HEK293 (cell line): Measurements from ENCODE around the gene DLG2.

Experiments
- CTCF ChIP-seq: fragments of 450-650 bp; formaldehyde crosslinking; IDR thresholded peaks from 2 replicates; pipeline ENCODE4 v1.5.1; 2016; ENCODE audit warnings: missing biosample characterization, missing genetic modification characterization
- TCF7L2 ChIP-seq: IDR thresholded peaks from 2 replicates; pipeline ENCODE4 v1.6.1; 2011; ENCODE audit warnings: low read depth, mild to moderate bottlenecking, inconsistent platforms, low read length, moderate library complexity, borderline replicate concordance
- ZNF10 ChIP-seq: fragments of 450-650 bp; formaldehyde crosslinking; IDR thresholded peaks from 2 replicates; pipeline ENCODE4 v1.5.1; 2017; ENCODE audit warnings: missing biosample characterization, missing genetic modification characterization
- ZNF292 ChIP-seq: fragments of 450-650 bp; formaldehyde crosslinking; IDR thresholded peaks from 2 replicates; pipeline ENCODE4 v1.5.1; 2016; ENCODE audit warnings: low read depth, missing biosample characterization, missing genetic modification characterization, borderline replicate concordance
- ZNF335 ChIP-seq: fragments of 450-650 bp; formaldehyde crosslinking; conservative IDR thresholded peaks from 2 replicates; pipeline ENCODE4 v1.5.1; 2016; ENCODE audit warnings: missing biosample characterization, missing genetic modification characterization
- ZNF341 ChIP-seq: fragments of 450-650 bp; formaldehyde crosslinking; IDR thresholded peaks from 2 replicates; pipeline ENCODE4; 2016; ENCODE audit warnings: low read depth, missing biosample characterization, missing genetic modification characterization
- ZNF510 ChIP-seq: fragments of 450-650 bp; formaldehyde crosslinking; IDR thresholded peaks from 2 replicates; pipeline ENCODE4 v1.5.1; 2018; ENCODE audit warnings: mild to moderate bottlenecking, missing genetic modification characterization, missing biosample characterization; ENCODE audit not compliant: insufficient replicate concordance
- ZNF626 ChIP-seq: fragments of 450-650 bp; sonication (Bioruptor Pico); formaldehyde crosslinking; IDR thresholded peaks from 2 replicates; pipeline ENCODE4 v1.5.1; 2018; ENCODE audit warnings: missing biosample characterization, missing genetic modification characterization, inconsistent platforms
- ZNF692 ChIP-seq: fragments of 450-650 bp; formaldehyde crosslinking; IDR thresholded peaks from 2 replicates; pipeline ENCODE4 v1.5.1; 2016; ENCODE audit warnings: missing biosample characterization, missing genetic modification characterization
- ZNF707 ChIP-seq: fragments of 450-650 bp; formaldehyde crosslinking; IDR thresholded peaks from 2 replicates; pipeline ENCODE4 v1.5.1; 2016; ENCODE audit warnings: missing biosample characterization, missing genetic modification characterization
- ZNF76 ChIP-seq: fragments of 450-650 bp; formaldehyde crosslinking; IDR thresholded peaks from 2 replicates; pipeline ENCODE4; 2016; ENCODE audit warnings: low read depth, missing biosample characterization, missing genetic modification characterization, borderline replicate concordance
- ZNF768 ChIP-seq: fragments of 450-650 bp; formaldehyde crosslinking; IDR thresholded peaks from 2 replicates; pipeline ENCODE4 v1.5.1; 2018; ENCODE audit warnings: missing biosample characterization, mild to moderate bottlenecking, missing genetic modification characterization
- ZNF792 ChIP-seq: fragments of 450-650 bp; formaldehyde crosslinking; IDR thresholded peaks from 2 replicates; pipeline ENCODE4 v1.5.1; 2016; ENCODE audit warnings: missing biosample characterization, missing genetic modification characterization
- TF ChIP-seq, protein P1 (sequence below): fragments of 450-650 bp; formaldehyde crosslinking; IDR thresholded peaks from 2 replicates; pipeline ENCODE4 v1.5.1; 2016; ENCODE audit warnings: missing biosample characterization, missing genetic modification characterization

DNA sequence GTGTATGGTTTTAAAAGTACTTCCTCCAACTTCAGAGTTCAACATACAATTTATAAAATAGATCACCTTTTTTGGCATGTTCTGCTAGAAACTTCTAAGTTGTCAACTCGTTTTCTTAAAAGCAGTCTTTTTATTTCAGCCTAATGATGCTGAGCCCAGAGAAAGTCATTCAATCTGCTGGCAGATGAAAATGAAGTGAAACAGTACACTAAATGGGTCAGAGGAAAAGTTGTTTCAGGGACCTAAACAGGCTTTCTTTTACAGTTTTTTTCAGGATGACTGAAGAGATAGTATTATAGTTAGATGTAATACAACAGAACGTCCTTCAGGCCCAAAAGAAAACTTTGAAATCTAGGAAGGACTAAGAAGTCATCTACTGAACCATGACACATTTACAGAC lies 1498.3 kb downstream of the DLG2 start:
- TF ChIP-seq, protein P1, sequence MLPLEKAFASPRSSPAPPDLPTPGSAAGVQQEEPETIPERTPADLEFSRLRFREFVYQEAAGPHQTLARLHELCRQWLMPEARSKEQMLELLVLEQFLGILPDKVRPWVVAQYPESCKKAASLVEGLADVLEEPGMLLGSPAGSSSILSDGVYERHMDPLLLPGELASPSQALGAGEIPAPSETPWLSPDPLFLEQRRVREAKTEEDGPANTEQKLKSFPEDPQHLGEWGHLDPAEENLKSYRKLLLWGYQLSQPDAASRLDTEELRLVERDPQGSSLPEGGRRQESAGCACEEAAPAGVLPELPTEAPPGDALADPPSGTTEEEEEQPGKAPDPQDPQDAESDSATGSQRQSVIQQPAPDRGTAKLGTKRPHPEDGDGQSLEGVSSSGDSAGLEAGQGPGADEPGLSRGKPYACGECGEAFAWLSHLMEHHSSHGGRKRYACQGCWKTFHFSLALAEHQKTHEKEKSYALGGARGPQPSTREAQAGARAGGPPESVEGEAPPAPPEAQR (tag by site-specific recombination) = no peak
- TF ChIP-seq ZNF341 (tag by site-specific recombination) = no peak
- no peak for TF ChIP-seq TCF7L2
- no peak for TF ChIP-seq ZNF292 (tag by site-specific recombination)
- no peak for TF ChIP-seq CTCF (tag by site-specific recombination)
- TF ChIP-seq ZNF707 (tag by site-specific recombination) = no peak
- TF ChIP-seq ZNF10 (tag by site-specific recombination) = no peak
- TF ChIP-seq ZNF626 (tag by site-specific recombination) = no peak
- TF ChIP-seq ZNF792 (tag by site-specific recombination) = no peak
- no peak for TF ChIP-seq ZNF768 (tag by site-specific recombination)
- TF ChIP-seq ZNF692 (tag by site-specific recombination) = no peak
- no peak for TF ChIP-seq ZNF510 (tag by site-specific recombination)
- no peak for TF ChIP-seq ZNF76 (tag by site-specific recombination)
- no peak for TF ChIP-seq ZNF335 (tag by site-specific recombination)
